ENCODE measurements around the gene GPR153.

GPR153 gene

GRCh38 chr1:6269720-6270400 lies 9.0 kb upstream of the GPR153 start:
- no peak for DNase-seq

- no peak for DNase-seq
These were observed 8.4 kb upstream of the GPR153 start for GRCh38 chr1:6269296-6269695.

GRCh38 chr1:6268415-6268814 lies 7.5 kb upstream of the GPR153 start:
- DNase-seq, result no peak

GRCh38 chr1:6267686-6268322 lies 6.9 kb upstream of the GPR153 start:
- no peak for DNase-seq

- DNase-seq, result no peak
These were observed 5.7 kb upstream of the GPR153 start for GRCh38 chr1:6266641-6267040.

- no peak for DNase-seq
These were observed 4.3 kb upstream of the GPR153 start for GRCh38 chr1:6265151-6265550.

GRCh38 chr1:6263716-6264115 lies 2.8 kb upstream of the GPR153 start:
- no peak for DNase-seq

- peak in 3 of 56 donors; percentile 7 to 32 (median 7) for DNase-seq
These were observed 1.9 kb upstream of the GPR153 start for GRCh38 chr1:6262555-6263420.

GRCh38 chr1:6261615-6261995 lies 707 bp upstream of the GPR153 start:
- no peak for DNase-seq

- DNase-seq, result no peak
These were observed 414 bp downstream of the GPR153 start for GRCh38 chr1:6260433-6260934.

- DNase-seq, result peak in 27 of 56 donors; percentile 4 to 70 (median 20)
These were observed 1.2 kb downstream of the GPR153 start for GRCh38 chr1:6259491-6260362.

- no peak for DNase-seq
These were observed 2.2 kb downstream of the GPR153 start for GRCh38 chr1:6258675-6259074.

GRCh38 chr1:6257541-6258069 lies 3.3 kb downstream of the GPR153 start:
- no peak for DNase-seq

- DNase-seq, result no peak
These were observed 4.3 kb downstream of the GPR153 start for GRCh38 chr1:6256645-6257044.

GRCh38 chr1:6254691-6255090 lies 6.2 kb downstream of the GPR153 start:
- DNase-seq, result no peak

- DNase-seq, result no peak
These were observed 7.5 kb downstream of the GPR153 start for GRCh38 chr1:6253380-6253779.

GRCh38 chr1:6252374-6252710 lies 8.6 kb downstream of the GPR153 start:
- no peak for DNase-seq

- DNase-seq, result no peak
These were observed 9.1 kb downstream of the GPR153 start for GRCh38 chr1:6251681-6252373.

- no peak for DNase-seq
These were observed 9.7 kb downstream of the GPR153 start for GRCh38 chr1:6251233-6251632.
